ENCODE data around the gene JAKMIP3.
"Not testable (repeated sequence)": the region's sequence is repeated elsewhere in the genome, so short reads cannot be mapped to it uniquely, and the experiment has no call there.

Gene JAKMIP3

DNA sequence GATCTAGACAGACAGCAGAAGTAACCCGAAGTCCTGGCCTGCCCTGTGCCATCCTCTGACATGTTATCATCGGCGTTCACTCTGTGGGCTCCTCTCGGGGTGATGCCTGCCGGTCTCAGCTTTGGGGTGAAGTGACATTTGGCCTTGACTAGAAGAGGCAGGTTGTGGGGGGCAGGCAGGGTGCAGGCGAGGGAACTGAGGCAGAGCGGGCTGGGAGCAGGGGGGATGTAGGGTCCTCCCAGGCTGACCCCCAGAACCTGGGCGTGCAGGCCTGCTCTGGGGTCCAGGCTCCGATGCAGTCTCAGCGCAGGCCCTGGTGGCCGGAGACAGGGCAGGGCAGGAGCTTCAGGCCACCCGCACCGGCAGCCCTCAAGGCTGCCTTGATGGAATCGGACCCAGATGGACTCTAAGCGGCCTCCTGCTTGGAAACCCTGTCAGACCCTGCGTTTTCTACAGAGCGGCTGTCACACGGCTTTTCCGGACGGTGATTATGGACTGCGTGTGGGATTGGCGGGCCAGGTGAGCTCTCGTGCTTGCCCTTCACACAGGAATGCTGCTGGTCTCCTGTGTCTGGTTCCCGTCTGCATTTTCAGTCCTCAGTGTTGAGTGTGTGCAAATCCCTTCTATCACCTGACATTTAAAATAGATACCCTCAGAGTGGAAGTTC is 842 bp upstream of the JAKMIP3 start:
- no peak for DNase-seq

DNA sequence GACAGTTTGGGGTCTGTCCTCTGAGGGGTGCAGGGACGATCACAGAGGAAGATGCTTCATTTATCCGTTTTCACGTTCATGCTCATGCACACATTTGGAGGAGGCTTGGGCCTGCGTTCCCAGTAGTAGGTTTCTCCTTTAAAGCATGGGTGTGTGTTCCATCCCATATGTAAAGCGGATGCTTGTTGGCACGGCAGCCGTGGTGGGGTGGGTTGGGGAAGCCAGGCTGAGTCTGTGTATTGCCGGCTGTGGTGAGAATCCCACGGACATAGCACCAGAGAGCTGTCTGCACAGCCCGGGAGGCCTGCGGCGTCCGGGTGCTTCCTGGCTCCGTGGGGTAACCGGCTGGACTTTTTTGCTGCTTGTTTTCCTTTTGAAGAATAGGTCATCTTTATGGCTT is 440 bp downstream of the JAKMIP3 start:
- DNase-seq, result no peak

DNA sequence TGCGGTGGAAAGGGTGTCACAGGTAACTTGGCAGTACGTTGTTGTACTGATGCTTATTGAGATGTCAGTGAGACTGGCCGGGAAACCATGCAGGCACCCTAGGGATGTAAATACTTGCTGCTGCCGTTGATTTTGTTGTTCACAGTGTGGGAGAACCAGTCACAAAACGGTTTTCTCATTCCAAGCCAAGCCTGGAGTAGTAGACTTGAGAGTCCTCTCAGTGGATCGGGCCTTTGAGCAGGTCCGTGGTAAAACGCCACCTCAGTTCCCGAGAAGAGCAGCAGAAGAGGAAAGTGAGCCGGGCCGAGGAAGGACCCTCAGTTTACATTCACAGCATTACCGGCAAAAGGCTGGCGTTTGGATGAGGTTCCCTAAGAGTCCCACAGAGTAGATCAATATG is 1.1 kb downstream of the JAKMIP3 start:
- no peak for DNase-seq

DNA sequence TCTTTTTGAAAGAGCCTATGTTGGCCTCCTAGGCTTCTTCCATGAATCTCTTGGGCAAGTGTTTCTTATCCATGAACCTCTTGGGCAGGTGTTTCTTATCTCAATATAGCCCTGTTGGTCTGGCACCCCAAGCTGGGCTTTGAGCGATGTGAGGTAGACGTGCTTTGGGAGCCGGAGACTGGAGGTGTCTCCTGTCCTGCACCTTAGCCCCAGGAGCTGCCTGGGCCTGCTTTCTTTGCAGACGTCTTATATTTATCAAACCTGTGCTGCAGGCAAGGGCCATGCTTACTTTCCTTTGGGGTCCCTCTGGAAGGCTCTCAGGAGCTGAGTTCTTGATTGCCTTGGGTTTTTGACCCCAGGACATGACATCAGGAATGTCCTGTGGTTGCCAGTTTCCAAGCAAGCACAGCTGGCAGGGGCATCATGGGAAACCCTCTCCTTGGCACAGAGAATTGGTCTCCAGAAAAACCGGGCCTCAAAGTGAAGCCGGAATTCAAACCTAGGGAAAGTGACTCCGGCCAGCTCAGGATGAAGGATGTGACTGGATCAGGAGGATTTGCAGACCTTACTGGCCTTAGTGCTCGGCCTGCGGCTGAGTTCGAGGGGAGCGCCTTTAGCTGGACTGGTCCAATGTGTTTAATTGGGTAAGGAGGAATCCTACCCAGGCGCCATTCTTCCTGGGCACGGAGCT is 2.8 kb downstream of the JAKMIP3 start:
- DNase-seq, result no peak

DNA sequence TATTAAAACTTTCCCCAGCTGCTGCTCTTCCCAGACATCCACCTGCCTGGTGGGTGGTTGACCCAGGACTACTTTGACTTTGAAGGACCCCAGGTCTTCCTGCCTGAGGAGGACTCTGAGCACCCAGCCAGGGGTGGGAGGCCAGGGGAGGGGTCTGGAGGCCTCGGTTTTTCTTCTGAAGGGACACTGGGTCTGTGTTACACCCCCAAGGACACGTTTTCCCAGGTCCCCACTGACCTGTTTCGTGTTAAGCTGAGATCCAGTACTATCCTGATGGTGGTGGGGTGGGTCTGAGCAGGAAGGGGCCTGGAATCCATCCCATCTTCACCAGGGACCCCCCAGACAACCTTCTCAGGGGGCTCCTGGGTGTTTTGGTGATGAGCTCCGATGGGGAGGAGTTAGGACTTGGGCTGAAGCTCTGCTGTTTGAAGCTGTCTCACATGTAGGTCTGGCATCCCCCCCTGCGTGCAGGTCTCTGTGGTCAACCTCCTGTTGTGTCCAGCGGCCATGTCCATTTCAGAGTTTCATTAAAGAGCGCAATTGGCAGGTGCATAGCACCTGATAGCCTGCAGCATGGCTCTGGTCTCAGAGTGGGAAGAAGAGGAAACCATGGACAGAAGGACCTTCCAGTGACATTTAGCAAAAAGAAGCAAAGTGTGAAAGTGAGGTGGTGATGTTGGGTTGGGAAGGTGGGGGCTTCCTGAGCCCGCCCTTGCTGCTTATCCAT is 3.5 kb downstream of the JAKMIP3 start:
- DNase-seq, result no peak

DNA sequence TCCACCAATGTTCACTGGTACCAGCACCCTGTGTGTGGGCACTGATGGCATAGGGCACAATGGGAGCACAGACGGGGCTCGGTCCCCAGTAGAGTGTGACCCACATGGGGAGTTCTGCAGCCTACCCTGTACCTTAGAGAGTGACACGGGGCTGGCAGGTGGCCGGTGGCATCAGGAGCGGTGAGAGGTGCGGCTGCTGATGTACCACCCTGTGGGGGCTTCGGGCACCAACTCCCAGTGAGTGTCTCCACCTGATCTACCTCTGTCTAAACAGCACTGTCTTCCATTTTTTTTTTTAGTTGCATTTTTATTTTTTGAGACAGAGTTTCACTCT is 4.1 kb downstream of the JAKMIP3 start:
- DNase-seq, result no peak

DNA sequence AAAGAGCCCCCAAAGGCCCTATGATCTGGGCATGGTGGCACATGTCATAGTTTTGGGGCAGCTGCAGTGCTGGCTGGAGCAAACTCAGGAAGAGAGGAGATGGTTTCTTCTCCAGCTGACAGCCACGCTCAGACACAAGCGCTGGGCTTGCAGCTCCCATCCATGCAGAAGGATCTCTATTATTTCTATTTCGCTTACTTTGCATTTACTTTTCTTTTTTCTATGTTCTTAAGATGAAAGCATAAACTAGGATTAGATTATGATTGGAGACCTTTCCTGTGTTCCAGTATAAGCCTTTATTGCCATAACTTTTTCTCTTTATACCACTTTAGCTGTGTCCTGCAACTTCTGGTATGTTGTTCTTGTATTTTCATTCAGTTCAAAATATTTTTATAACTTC is 5.0 kb downstream of the JAKMIP3 start:
- DNase-seq, result no peak

DNA sequence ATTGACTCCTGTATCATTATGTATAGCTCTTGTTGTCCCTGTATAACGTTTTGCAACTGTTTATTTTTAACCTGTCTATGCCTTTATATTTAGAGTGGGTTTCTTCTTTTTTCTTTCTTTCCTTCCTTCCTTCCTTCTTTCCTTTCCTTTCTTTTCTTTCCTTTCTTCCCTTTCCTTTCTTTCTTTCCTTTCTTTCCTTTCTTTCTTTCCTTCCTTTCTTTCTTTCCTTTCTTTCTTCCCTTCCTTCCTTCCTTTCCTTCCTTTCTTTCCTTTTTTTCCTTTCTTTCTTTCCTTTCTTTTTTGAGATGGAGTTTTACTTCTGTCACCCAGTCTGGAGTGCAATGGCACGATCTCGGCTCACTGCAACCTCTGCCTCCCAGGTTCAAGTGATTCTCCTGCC is 5.9 kb downstream of the JAKMIP3 start:
- DNase-seq, result no peak

DNA sequence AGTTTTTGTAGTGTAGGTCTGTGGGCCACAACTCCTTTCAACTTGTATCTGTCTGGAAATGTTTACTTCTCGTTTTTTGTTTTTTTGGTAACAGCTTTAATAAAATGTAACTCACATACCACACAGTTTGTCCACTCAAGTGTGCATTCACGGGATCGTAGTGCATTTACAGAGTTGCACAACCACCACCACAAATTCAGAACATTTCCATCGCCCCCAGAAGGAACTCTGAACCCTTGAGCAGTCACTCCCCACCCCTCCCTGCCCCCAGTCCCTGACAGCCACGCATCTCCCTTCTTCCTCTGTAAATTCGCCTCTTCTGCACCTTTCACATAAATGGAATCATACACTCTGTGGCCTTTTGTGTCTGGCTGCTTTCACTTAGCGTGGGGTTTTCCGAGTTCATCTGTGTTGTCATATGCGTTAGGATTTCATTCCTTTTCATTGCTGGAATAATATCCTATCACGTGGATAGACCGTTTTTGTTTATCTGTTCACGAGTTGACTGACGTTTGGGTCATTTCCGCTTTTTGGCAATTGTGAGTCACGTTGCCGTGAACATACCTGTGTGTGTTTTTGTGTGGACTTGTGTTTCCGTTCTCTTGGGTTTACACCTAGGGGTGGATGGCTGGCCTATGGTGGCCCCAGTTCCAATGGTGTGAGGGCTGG is 10.3 kb downstream of the JAKMIP3 start:
- DNase-seq, result no peak

DNA sequence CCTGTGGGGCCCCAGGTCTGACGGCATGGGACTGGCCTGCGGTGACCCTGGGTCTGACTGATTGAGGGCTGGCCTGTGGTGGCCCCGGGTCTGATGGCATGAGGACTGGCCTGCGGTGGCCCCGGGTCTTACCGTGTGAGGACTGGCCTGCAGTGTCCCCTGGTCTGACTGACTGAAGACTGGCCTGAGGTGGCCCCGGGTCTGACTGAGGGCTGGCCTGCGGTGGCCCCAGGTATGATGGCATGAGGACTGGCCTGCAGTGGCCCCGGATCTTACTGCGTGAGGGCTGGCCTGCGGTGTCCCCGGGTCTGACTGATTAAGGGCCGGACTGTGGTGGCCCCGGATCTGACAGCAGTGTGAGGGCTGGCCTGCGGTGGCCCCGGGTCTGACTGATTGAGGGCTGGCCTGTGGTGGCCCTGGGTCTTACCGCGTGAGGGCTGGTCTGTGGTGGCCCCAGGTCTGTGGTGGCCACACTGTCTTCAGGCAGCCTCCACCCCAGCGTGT is 10.9 kb downstream of the JAKMIP3 start:
- DNase-seq, result no peak

DNA sequence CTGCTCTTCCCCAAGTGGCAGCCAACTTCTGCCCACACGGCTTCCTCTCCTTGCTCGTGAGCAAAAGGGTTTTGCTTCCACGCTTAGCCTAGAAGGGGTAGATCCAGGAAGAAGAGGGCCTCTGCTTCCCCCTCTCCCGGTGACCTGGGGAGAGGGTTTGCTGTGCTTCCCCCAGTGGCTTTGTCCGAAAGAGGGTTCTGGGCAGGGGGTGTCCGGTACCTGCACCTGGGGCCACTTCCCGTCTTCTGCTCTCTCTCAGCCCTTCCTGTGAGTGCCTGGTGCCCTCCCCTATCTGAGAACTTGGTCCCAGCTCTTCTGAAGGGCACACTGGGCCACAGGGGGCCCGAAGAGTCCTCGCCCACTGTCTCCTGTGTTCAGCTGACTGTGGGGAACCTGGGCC is 11.3 kb downstream of the JAKMIP3 start:
- DNase-seq, result no peak

DNA sequence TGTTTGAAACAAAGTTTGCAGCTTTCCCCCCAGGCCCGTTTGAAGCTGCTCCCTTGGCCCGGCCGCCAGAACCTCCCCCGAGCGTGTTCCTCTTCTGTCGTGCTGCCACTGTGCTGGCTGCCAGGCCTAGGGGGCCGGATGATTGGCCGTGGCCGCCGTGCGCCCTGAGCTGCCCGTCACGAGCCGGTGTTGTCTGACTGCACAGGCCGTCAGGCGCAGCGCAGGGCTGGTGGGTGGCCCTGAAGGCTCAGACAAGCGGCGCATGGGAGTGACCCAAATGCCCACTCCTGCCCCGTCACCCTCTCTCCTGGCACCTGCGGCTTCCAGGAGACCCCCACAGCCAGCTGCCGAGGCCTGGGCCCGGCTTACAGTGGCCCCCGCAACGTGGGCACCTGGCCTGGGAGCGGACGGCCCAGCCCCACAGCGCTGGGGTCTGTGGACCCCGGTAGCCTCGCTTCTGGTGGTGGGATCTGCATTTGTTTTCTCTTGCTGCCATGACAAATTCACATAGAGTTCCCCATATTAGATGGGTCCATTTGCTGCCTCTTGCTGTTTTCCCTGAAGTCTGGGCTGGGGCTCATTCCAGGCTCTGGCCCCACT is 13.1 kb downstream of the JAKMIP3 start:
- no peak for DNase-seq

DNA sequence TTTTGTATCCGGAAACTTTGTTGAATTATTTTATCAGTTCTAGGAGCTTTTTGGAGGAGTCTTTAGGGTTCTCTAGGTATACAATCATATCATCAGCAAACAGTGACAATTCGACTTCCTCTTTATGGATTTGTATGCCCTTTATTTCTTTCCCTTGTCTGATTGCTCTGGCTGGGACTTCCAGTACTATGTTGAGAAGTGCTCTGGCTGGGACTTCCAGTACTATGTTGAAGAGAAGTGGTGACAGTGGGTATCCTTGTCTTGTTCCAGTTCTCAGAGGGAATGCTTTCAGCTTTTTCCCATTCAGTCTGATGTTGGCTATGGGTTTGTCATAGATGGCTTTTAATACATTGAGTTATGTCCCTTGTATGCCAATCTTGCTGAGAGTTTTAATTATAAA is 18.6 kb downstream of the JAKMIP3 start:
- not testable (repeated sequence) for DNase-seq

DNA sequence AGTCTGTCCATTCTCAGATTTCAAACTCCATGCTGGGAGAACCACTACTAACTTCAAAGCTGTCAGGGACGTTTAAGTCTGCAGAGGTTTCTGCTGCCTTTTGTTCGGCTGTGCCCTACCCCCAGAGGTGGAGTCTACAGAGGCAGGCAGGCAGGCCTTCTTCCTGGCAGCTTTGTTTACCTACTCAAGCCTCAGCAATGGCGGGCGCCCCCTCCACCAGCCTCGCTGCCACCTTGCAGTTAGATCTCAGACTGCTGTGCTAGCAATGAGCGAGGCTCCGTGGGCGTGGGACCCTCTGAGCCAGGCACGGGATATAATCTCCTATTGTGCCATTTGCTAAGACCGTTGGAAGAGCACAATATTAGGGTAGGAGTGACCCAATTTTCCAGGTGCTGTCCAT is 27.5 kb downstream of the JAKMIP3 start:
- not testable (repeated sequence) for DNase-seq

DNA sequence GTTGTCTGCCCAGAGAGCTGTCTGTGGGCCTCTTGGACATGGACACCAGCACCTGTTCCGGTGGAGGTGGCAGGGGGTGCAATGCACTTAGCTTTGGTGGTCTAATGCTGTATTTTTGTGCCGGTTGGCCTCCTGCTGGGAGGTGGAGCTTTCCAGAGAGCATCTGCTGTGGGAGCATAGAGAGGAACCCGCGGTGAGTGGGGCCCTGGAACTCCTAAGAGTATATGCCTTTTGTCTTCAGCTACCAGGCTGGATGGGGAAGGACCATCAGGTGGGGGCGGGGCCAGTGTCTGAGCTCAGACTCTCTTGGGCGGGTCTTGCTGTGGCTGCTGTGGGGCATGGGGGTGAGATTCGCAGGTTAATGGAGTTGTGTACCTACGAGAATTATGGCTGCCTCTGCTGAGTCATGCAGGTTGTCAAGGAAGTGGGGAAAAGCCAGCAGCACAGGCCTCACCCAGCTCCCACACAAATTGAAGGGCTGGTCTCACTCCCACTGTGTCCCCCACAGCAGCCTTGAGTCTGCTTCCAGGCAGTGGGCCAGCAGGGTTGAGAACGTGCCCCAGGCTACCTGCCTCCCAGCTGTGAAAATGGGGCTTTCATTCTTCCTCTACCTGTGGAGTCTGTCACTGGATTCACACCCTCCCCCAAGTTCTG is 29.0 kb downstream of the JAKMIP3 start:
- no peak for DNase-seq

DNA sequence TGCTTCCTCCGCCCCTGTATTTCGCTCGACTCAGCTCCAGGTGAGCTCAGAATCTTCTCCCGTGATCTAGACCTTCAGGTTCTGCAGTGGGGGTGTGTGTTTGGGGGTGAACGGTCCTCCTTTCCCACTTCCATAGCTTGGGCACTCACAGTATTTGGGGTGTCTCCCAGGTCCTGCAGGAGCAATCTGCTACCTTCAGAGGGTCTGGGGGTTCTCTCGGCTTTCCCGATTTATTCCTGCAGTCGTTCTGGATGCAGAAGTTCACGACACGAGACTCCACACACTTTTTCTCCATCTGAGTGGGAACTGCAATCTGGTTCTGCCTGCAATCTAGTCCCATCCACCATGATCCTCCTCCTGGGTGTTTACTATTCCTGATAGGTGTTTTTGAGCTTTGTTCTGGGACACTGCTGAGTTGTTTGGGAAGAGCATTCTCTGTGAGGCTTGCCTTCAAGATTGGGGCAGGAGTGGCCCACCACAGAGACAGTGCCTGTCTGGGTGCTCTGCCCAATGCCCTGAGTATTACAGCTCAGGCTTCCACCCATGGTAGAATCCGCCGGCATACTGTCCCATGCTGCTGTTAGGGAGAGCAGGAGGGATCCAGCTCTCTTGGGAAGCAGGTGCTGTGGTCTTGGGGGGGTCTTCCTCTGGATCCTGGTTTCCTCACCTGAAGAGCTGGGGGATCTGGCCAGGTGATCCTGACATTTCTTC is 29.8 kb downstream of the JAKMIP3 start:
- DNase-seq, result no peak

DNA sequence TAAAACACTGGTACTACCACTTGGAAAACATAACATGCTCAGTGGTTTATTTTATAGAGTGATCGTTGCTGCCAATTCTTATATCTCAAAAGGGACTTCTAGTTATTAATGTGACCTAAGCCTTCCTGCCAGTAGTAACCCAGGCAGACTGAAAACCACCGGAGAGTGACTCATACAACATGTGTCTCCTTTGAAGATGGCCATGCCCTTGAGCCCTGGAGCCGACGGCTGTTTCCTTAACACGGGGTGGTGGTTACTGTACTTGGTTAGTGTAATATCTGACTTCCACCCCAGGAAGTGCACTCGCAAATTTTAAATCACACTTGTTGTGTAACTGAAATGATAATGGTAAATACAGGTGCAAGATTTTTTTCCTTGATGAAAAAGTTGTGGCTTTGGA is 30.5 kb downstream of the JAKMIP3 start:
- no peak for DNase-seq

DNA sequence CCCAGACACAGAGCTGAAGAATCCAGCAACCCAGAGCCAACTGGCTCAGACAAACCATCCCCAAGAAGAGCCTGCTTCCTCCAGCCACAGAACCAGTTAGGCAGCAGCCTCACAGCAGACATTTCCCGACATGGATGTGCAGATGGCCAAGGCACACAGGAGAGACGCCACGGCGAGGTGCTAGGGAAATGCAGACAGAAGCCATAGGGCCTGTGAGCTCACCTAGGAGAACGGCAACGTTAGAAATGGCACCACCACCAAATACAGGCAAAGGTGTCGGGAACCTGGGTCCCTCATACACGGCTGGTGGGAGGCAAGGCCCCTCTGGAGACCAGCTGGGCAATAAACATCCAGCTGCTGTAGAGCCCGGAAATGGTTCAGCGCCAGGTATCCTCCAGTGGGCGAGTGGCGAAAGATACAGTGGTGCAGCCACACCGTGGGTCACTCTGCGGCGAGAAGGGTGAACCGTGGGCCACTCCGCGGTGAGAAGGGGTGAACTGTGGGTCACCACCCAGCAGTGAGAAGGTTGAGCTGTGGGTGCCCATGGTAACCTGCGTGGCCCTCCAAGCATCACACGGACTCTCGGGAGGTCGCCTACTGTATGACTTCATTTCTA is 31.2 kb downstream of the JAKMIP3 start:
- DNase-seq, result no peak

DNA sequence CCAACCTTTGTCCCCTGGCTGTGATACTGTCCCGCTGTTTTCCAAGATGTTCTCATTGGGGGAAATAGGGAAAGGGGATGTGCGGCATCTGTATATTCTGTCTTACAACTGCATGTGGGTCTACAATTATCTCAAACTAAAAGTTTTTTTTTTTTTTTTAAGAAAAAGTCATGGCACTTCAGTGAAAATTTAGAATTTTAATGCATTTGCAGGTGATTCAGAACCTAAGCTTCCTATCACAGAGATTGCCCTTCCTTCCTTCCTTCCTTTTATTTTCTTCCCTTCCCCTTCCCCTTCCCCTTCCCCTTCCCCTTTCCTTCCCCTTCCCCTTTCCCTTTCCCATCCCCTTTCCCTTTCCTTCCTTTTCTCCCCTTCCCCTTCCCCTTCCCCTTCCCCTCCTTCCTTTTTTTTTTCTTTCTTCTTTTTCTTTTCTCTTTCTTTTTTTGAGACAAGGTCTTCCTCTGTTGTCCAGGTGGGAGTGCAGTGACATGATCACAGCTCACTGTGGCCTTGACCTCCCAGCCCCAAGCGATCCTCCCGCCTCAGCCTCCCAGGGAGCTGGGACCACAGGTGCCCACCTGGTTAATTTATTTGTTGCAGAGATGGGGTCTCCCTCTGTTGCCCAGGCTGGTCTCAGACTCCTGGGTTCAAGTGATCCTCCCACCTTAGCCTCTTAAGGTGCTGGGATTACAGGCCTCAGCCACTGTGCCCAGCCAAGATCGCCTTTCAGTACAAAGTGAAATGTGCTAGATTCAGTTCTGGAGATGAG is 32.0 kb downstream of the JAKMIP3 start:
- DNase-seq, result no peak
